Measurements from ENCODE around the gene LMCD1.

DNA sequence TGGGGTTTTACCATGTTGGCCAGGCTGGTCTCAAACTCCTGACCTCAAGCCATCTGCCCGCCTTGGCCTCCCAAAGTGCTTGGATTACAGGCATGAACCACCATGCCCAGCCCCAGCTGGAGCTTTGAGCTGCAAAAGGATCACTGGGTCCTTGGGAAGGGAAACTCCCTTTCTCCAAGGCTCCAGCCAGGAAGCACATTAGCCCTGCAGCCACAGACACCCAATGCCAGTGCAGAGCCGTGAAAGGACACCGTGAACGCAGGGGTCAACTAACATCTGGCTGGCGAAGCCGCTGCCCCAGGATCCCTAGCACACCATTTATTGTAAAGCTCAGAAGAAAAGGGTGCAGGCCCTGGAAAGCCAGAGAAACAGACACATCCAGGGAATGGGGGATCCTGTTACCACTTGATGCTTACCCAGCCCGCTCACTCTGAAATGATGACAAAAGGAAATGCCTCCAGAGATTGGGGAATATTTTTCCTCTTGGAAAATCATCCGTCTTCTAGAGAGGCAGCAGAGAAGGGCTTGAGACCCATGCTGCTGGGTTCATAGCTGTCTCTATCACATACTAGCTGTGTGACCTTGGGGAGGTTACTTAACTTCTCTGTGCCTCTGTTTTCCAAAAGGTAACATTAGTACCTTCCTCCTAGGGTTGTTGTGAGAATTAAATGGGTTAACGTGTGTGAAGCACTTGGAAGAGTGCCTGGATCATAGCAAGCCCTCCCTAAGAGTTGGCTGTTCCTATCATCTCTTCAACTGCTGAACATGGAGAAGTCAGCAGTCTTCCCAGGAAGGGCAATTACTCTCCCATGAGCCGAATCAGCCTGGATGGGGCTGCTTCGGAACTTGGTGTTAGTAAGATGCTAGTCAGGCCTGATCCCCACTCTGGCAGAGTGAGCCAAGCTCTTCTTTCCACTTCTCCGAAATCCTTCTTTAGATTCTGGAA lies 40.8 kb downstream of the LMCD1 start:
- TF ChIP-seq, protein P1, sequence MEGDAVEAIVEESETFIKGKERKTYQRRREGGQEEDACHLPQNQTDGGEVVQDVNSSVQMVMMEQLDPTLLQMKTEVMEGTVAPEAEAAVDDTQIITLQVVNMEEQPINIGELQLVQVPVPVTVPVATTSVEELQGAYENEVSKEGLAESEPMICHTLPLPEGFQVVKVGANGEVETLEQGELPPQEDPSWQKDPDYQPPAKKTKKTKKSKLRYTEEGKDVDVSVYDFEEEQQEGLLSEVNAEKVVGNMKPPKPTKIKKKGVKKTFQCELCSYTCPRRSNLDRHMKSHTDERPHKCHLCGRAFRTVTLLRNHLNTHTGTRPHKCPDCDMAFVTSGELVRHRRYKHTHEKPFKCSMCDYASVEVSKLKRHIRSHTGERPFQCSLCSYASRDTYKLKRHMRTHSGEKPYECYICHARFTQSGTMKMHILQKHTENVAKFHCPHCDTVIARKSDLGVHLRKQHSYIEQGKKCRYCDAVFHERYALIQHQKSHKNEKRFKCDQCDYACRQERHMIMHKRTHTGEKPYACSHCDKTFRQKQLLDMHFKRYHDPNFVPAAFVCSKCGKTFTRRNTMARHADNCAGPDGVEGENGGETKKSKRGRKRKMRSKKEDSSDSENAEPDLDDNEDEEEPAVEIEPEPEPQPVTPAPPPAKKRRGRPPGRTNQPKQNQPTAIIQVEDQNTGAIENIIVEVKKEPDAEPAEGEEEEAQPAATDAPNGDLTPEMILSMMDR (conservative IDR thresholded peaks at IDR 0.05; ENCODE audit: low read length), result no peak
- TF ChIP-seq EZH2phosphoT487 (IDR thresholded peaks at IDR 0.05; ENCODE audit: borderline replicate concordance, low read depth, low read length), result no peak
